HG02610 (cell line): ENCODE measurements around the gene PRELID2.
"Not testable (repeated sequence)": the region's sequence is repeated elsewhere in the genome, so short reads cannot be mapped to it uniquely, and the experiment has no call there.

Source experiments
- ATAC-seq: cut with Tn5 transposase; IDR thresholded peaks from one replicate; pipeline ENCODE4 v1.9.1; 2021; ENCODE audit warnings: mild to moderate bottlenecking, moderate library complexity; ENCODE audit not compliant: unreplicated experiment

Gene PRELID2

DNA sequence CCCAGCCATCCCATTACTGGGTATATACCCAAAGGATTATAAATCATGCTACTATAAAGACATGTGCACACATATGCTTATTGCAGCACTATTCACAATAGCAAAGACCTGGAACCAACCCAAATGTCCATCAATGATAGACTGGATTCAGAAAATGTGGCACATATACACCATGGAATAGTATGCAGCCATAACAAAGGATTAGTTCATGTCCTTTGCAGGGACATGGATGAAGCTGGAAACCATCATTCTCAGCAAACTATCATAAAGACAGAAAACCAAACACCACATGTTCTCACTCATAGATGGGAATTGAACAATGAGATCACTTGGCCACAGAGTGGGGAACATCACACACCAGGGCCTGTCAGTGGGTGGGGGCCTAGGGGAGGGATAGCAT is 36.6 kb downstream of the PRELID2 start:
- not testable (repeated sequence) for ATAC-seq

DNA sequence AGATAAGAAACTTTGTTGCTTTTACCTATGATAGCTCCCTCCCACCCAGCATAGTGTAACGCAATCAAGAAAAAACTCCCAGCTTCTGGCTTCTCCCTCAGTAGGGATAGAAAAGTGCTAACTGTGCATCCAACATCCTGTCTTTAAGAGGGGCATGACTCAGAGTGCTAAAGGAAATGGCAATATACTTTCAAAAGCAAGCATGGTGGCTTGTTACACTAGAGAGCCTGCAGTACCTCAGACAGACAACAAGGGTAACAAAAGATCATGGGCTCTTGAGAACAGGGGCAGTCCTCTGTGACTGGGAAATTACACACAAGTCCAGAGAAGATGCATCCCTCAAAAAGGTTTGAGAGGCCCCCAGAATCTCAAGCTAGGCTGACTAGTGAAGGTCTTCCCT is 37.8 kb downstream of the PRELID2 start:
- ATAC-seq: no peak

DNA sequence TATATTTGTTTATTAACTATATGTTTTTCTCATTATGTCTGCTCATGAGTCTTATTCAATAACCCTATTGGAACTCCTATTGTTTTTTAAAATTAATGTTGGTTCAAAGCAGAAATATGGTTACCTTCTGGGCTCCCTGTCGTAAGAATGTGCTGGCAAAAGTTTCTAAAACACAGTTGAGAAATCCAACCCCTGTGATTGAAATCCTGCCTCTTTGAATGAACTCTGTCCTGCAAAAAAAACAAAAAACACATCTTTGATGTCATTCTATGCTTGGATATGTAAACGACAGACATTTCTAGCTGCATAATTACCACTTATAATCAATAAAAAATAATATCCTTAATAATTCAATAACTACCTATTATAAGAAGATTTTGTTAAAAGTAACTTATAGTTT is 38.8 kb downstream of the PRELID2 start:
- ATAC-seq: no peak

DNA sequence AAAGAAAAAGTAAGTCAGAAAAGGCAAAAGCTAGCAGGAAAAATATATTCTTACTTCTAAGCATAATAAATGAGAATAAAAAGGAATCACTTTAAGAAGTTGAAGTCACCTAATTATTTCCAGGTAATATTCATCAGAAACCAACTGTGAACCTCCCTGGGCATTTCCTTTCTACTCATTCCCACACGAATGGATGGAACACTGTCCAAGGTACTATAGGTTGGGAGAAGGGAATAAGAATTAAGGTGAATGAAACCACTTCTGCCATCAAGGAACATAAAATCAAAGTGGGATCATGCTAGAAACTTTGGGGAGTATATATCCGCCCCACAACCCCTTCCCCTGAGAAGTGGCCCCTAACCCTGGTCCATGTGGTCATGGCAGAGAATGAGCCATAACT is 41.6 kb downstream of the PRELID2 start:
- no peak for ATAC-seq

DNA sequence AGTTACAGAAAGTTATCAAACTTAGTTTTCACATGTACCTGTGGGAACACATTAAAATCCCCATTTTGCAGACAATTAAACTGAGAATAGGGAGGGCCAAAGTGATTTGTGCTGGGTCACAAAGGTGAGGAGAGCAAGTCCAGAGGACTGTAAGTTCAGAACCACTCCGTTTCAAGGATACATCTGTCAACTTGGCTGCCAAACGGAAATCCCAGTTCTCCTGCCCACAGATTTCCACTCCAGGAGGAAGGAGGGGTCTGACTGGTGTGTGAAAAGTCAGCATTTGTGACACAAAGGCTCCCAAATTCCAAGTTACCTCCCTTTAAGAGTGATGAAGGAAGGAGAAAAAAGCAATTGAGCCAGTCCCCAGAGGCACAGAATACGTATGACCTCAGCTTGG is 42.3 kb downstream of the PRELID2 start:
- no peak for ATAC-seq

DNA sequence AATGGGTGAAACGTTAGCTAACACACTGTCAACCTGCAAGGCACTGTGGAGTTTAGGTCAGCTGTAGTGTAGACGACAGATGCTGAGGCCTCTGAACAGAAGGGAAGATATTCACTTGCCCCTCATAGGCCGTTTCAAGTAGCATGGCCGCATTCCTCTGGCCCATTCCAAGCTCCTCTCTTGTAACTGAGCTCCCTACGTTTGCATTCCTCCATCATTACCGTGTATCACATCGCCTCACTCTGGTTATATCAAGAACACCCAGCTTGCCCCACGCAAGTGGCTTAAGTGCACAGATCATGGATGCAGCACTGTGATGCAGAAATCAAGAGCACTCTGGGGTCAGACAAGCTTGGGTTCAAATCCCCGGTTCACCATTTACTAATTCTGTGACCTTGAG is 43.3 kb downstream of the PRELID2 start:
- ATAC-seq: no peak

DNA sequence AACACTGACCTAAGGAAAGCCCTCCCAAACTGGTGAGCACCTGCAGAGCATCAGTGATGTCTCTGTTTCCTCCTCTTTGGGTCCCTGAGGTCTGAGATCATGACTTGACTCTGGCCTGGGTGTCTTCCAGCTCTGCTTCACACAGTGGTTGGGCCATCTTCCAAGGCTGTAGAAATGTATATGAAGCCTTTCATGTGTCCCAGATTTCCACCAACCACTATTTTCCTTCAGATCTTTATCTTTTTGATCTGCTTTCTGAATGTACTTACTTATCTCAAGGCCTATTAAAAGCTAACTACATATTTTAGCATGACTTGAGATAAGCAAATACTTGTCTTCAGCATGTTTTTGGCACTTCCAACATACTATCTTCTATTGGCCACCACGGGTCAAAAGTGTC is 47.1 kb downstream of the PRELID2 start:
- no peak for ATAC-seq

DNA sequence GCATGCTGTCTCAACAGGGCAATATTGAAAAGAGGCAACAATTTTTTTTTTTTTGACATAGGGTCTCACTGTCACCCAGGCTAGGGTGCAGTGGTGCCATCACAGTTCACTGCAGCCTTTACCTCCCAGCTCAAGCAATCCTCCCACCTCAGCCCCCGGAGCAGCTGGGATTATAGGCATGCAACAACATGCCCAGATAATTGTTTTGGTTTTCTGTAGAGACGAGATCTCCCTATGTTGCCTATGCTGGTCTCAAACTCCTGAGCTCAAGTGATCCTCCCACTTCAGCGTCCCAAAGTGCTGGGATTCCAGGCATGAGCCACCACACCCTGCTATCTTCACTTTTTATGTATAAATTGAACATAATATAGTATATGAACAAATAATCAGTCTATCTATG is 47.6 kb downstream of the PRELID2 start:
- no peak for ATAC-seq

DNA sequence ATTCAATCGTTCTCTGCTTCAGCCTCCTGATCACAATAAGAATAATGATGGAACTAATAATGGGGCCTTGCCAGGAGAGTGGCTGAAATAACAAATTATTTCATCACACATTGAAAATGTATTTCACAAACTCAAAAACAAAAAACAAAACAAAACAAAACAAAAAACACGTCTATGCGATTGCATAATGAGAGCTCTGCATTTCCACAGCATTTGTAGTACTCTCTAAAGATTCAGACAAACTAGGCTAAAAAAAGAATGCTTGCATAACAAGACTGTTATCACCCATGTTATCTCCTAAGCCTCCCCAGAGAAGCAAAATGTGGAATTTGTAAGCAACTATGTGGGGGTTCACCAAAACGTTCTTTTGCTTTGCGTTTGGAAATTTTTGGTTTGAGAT is 48.1 kb downstream of the PRELID2 start:
- no peak for ATAC-seq

DNA sequence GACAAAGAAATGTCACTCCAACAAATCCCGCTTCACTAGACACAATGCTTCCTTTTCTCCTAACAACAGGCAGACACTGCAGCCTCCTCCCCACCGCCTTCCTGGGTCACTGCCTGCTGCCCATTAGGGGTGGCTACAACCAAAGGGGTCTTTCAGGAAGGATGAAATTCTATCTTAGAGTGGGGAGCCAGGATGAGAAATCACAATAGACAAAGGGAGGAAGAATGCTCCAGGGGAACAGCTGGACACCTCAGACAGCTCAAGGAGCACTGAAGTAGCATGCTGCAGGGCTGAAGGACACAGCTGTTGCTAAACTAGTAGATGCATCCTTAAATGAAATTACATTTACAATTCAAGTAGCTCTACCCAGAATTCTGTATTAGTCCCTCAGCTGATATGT is 54.2 kb downstream of the PRELID2 start:
- no peak for ATAC-seq

DNA sequence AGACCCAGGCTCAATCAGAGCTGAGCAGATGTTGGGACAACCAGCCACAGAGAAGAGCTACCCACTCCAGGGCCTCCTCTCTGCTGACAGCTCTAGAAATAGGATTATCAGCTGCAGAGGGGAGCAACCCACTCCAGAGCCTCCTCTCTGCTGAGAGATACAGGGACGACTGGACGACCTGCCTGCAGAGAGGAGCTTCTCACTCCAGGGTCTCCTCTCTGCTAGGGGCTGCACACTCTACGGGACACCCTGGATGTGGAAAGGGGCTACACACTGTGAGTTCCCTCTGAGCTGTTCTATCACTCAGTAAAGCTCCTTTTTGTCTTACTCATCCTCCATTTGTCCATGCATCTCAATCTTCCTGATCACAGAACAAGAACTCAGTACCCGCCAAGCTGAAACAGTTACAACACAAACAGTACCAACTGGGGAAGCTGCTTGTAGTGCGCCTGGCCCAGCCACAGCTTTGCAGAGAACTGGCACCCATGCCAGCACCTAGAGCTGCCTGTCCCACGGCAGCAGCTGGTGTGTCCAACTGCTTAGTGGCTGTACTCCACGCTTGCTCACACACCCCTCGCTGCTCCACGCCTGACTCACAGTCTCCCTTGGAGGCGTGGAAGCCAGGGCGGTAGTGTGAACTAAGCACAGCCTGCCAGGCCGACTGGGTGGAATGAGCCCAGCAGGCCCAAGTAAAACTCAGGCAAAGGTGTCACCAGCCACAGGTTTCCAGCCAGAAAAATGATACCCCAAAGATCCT is 56.8 kb downstream of the PRELID2 start:
- ATAC-seq: no peak

DNA sequence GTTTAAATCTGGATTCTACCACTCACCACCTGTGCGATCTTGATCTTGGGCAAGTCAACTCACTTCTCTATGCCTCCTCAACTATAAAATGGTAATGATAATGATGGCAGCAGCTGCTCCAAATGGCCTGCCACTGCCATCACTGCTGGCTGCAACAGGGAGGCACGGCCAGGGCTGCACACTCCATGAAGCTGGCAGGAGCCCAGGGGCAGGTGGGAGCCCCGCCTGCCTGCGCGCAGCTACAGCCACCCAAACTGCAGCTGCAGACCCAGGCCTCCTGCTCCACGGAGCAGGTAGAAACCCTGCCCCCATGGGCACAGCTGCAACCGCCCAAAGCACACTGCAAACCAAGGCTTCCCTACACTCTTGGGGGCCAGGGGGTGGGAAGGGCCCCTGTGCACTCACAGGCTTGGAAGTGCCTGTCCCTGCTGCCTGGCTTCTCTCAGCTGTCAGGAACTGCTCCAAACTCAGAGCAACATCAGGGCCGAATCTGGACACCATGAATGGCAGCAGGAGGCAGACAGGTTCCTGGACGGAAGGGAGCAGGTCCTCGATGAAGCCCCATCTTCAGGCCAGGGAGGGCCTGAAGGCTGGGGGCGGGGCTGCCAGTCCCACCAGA is 57.6 kb downstream of the PRELID2 start:
- no peak for ATAC-seq

DNA sequence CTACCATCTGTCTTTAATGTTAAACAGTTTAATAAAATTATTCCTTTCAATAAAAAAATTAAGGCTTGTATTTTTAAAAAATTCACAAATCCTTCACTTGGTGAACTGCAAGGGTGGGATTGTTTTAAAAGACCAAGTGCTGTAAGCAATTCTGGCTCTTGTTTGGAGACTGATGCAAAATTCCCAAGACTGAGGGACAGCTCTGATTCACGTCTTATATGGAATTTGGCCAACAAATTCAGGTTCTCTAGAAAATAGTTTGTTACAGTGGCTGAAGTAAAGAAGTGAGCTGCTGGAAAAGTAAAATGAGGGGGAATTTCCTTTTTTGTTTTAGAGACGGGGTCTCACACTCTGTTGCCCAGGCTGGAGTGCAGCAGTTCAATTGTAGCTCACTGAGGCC is 58.3 kb downstream of the PRELID2 start:
- ATAC-seq: no peak

DNA sequence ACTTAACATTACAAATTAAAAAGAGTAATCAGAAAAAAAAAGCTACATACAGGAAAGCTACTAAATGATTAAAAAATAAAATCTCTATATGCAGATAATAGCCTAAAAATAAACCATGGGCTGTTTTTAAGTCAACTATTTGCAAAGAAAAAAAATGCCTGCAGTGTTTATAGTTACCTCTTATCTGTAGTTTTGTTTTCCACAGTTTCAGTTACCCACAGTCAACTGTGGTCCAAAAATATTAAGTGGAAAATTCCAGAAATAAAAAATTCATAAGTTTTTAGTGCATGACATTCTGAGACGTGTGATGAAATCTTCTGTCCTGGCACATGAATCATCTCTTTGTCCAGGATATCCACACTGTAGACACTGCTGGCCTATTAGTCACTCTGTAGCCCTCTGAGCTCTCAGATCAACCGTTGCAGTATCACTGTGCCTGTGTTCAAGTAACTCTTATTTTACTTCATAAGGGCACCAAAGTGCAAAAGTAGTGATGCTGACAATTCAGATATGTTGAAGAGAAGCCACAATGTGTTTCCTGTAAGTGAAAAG is 59.2 kb downstream of the PRELID2 start:
- ATAC-seq: no peak

DNA sequence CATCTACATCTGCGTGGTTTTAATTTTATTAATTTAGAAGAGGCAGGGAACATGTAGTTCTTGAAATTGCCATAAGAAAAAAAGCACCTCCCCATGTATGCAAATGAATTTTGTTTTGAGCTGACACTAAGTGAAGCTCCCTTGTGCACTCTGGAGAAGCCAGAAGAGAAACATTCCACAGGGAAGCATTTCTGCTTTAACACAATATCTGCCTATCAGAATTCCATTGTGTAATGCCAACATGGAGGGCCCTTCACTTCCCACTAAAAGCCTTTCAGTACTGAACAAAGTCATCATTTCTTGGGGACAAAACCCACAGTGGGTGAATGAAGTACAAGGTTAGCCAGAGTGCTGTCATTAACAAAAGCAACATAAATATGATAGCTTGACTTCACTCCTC is 59.7 kb downstream of the PRELID2 start:
- ATAC-seq: no peak

DNA sequence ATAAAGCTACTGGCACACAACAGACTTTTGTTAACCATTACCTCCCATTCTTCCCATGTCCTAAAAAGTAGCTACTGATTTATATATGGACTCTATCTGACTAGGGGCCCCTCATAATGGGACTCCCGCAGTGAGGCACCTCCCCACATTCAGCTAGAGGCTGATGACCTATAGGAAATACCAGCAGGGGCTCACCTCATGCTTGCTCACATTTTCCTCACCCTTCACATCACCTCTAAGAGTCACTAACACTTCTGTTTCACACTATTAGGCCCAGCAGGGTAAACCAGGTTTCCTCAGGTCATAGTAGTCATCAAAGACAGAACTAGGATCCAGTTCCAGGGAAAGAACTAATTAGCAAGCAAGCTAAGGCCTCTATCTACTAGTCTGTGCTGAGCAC is 60.7 kb downstream of the PRELID2 start:
- no peak for ATAC-seq

DNA sequence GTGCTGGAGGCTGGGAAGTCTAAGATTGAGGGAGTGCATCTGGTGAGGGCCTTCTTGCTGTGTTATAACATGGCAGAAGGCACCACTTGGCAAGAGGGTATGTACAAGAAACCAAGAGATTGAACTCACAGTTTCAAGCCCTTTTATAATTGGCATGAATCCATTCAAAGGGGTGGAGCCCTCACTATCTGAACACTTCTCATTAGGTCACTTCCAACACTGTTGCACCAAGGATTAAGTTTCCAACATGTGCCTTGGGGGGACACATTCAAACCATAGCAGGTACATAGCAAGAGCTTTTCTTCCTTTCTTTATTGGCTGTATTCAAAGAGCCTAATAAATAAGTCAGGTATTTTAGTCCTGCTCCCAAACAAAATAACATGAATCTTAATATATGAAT is 62.7 kb downstream of the PRELID2 start:
- ATAC-seq: no peak

DNA sequence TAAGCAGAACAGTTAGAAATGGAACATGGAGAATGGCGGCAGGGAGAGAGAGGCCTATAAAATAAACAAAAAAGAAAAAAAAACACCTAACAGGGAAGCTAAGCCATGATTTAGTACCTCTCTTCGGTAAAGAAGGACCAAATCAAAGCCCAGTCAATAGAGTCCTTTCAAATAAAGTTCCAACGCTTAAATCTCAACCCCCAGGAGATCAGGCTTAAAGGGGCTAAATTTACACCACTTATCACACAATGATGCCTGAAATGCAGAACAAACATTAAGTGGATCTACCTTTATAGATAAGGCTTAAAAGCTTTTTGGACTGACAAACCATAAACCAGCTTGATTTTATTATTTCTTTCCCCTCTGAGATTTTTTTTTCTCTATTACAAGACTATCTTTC is 66.3 kb downstream of the PRELID2 start:
- no peak for ATAC-seq

DNA sequence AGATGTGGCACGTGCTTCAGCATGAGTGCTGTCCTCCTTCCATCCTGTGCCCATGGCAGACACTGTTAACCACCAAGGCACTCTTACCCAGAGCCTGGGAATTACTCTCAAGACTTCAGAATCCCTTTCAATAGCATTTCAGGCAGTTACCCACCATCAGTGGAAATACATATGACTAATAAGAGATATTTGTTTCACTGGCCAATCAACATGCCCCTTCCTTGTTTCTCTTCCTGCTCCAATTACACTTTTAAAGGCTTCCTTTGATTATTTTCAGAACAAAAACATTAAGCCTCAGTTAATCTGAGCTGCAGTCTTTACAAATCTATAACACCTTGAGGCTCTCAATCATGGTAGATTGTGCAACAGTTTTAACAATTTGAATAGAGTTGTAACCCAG is 70.8 kb downstream of the PRELID2 start:
- ATAC-seq: no peak

DNA sequence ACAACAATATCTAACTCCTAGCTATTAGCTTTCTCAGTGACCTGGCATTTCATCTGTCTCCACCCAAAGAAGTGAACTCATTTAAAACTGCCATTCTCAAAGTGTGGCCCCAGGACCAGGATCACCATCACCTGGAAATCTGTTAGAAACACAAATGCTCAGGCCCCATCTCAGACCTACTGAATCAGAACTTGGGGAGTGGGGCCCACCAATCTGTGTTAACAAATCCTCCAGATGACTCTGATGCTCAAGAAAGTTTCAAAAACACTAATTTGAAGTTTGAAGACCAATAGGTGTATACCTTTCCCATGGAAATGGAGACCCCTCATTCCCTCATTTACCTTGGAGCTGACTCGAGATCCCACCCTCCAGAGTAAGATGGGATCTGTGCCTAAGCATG is 72.3 kb downstream of the PRELID2 start:
- no peak for ATAC-seq

DNA sequence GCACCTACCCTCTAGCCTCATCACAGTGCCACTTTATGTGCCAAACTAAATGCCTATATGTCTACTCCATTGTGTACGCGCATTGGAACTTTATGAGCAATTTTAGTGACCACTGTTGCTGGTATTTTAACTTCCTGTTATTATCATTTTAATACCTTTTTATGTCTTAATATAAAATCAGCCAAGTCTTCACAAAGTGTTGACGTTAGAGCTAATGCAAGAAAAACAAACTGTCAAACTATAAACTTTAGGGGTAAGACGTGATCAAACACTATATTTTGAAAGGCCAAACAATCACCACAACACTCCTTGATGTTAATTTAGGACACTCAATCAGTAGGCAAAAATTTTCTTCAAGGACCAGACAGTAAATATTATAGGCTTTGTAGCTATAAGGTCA is 73.9 kb downstream of the PRELID2 start:
- no peak for ATAC-seq

DNA sequence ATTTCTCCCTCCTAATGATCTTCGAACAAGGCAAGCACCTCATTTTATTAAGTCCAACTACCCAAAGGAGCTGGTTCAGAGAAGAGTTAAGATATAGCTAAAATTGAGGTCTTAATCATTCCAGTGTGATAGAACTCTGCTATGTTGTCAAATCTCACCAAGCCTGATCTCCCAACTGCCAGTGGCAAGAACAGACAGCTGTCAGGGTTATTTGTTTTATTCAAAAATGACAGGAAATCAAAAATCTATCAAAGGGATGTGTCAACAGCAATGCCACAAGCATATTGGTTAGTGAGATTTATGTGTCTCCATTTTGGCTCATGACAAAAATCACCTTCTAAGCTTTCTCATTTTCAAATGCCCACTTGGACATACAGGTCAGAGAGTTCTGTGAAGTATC is 74.5 kb downstream of the PRELID2 start:
- no peak for ATAC-seq

DNA sequence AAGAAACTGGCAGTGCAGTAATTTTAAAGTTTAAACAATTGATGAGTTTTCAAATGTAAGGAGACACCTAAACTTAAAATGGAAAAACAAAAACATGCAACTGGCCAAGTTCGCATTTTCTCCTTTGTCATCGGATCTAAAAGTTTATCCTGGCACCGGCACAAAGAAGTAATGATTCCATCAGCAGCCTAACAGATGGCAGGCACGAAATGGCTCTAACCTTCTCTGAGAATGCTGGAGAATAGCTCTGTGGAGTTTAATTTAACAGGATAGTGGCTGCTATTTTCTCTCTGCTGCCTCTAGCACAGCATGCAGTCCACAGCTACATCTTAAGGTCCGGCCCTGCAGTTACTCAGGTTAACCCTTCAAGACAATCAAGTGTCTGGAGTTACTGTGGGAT is 82.2 kb downstream of the PRELID2 start:
- ATAC-seq: no peak
